Heart left ventricle (tissue), 16 donors: ENCODE data around the gene ACTR1A. TPM values are rescaled to one million over a fixed set of nuclear protein-coding genes. Genes with fewer than 3 reads are reported as not detected.

Source experiments
- ATAC-seq, 4 donors: fragments of 200-7000 bp; cut with Tn5 transposase; one replicate each; pipeline ENCODE4 v1.9.1; 2020 to 2022; ENCODE audit warnings: moderate library complexity in 4 of 4, mild to moderate bottlenecking in 3 of 4, moderate number of reproducible peaks in 1 of 4
- DNase-seq, 5 donors: peaks; one replicate each; pipeline ENCODE4 v3.0.0-alpha.2; 2020
- H3K27ac ChIP-seq, 12 donors: fragments of 200-600 bp; sonication (generic) in 4 of 12; one replicate each; pipeline versions ENCODE4 v1.5.0 to v1.8.0; 2016 to 2022; ENCODE audit warnings: mild to moderate bottlenecking in 2 of 12
- H3K27me3 ChIP-seq, 9 donors: fragments of 200-600 bp; sonication (generic) in 2 of 9; one replicate each; pipeline versions ENCODE4 v1.5.1 to v1.8.0; 2016 to 2022; ENCODE audit warnings: mild to moderate bottlenecking in 3 of 9
- H3K36me3 ChIP-seq, 9 donors: fragments of 200-600 bp; sonication (generic) in 2 of 9; one replicate each; pipeline versions ENCODE4 v1.5.0 to v1.8.0; 2018 to 2022; ENCODE audit warnings: mild to moderate bottlenecking in 2 of 9
- H3K4me1 ChIP-seq, 12 donors: fragments of 200-600 bp; sonication (generic) in 4 of 12; one replicate each; pipeline versions ENCODE4 v1.5.0 to v1.8.0; 2016 to 2022; ENCODE audit warnings: mild to moderate bottlenecking in 3 of 12
- H3K4me3 ChIP-seq, 12 donors: fragments of 200-600 bp; sonication (generic) in 4 of 12; one replicate each; pipeline versions ENCODE4 v1.5.0 to v1.8.0; 2017 to 2022; ENCODE audit warnings: mild to moderate bottlenecking in 9 of 12, moderate library complexity in 4 of 12
- H3K9me3 ChIP-seq, 12 donors: fragments of 200-600 bp; sonication (generic) in 4 of 12; one replicate each; pipeline versions ENCODE4 v1.5.0 to v1.8.0; 2016 to 2022; ENCODE audit warnings: mild to moderate bottlenecking in 1 of 12
- POLR2A ChIP-seq, 2 donors: fragments of 450-650 bp; IDR thresholded peaks; one replicate each; pipeline ENCODE4 v1.6.1; 2017; ENCODE audit warnings: antibody characterized with exemption in 2 of 2, mild to moderate bottlenecking in 2 of 2, moderate library complexity in 2 of 2
- WGBS, 4 donors: extraction: QIAGEN DNeasy Blood & Tissue Kit in 2 of 4; methylation state at CpG; one replicate each; pipeline versions ENCODE4 v1.1.5 to v1.1.7; 2013 to 2018; 5-methylcytosine and 5-hydroxymethylcytosine counted together
- intact Hi-C, 10 donors: fragments of 100-400 bp; cut with DNase I; formaldehyde crosslinking; loops; one replicate each; pipeline versions ENCODE4 v1.11.1 to v1.14.2; 2022
- polyA plus RNA-seq, 2 donors: library from polyadenylated mRNA; stranded (reverse); fragments of 200-250 nt; gene quantifications; one replicate each; pipeline ENCODE4 v1.2.3, GENCODE V29; 2013
- total RNA-seq, 9 donors: library from RNA; depleted of rRNA in 2 of 9; stranded (reverse); fragments of >200 nt in 2 of 9; fragmentation: NEBNext Ultra II Directional in 3 of 9; extraction: Animal tissue kit (Norgen Biotek cat#: 25700) in 3 of 9; gene quantifications; one replicate each; pipeline versions ENCODE4 v1.1.0 to v1.2.4, GENCODE V29; 2016 to 2023
- TF ChIP-seq, protein P1 (sequence below), 12 donors: fragments of 200-600 bp; sonication (generic) in 4 of 12; IDR thresholded peaks; one replicate each; pipeline versions ENCODE4 v1.5.0 to v1.8.0; 2018 to 2022; ENCODE audit warnings: antibody characterized with exemption in 12 of 12, mild to moderate bottlenecking in 5 of 12
- donor health status: ischemic (EF 13 %, LVEDD 7.1; RV severe dilation, severe dysfunction).
- donor health status: healthy with polysubstance abuse.
- donor health status: DM: no; HTN: yes; CAD: no.
- donor health status: DM: no; HTN: no; CAD: no.
- donor health status: ischemic (EF 25% LVEDD 6.9; RV normal size, moderate dysfunction).
- donor health status: ischemic (EF 25% LVEDD 5.7; RV mildly dilated, moderate dysfunction).
- donor health status: healthy.
- donor health status: DM: yes; HTN: yes; CAD: no.
- donor health status: ischemic (EF 35%, LVEDD 5.7; RV mildly dilated, moderate dysfunction).
- donor health status: nonischemic (EF 11% LVEDD 7.7; RV severe dilation, severe dysfunction).
- donor health status: DM: yes; HTN: yes; CAD: no.
- donor health status: PGD.
- donor health status: ischemic (EF 29% LVEDD 5.4; RV normal size, mild dysfunction).
- donor health status: nonischemic (EF 23%, LVEDD 6.1; RV moderate dilation, normal function).

Gene ACTR1A
- total and polyA plus RNA-seq, 11 donors: 100 to 175 (median 119) TPM

DNA sequence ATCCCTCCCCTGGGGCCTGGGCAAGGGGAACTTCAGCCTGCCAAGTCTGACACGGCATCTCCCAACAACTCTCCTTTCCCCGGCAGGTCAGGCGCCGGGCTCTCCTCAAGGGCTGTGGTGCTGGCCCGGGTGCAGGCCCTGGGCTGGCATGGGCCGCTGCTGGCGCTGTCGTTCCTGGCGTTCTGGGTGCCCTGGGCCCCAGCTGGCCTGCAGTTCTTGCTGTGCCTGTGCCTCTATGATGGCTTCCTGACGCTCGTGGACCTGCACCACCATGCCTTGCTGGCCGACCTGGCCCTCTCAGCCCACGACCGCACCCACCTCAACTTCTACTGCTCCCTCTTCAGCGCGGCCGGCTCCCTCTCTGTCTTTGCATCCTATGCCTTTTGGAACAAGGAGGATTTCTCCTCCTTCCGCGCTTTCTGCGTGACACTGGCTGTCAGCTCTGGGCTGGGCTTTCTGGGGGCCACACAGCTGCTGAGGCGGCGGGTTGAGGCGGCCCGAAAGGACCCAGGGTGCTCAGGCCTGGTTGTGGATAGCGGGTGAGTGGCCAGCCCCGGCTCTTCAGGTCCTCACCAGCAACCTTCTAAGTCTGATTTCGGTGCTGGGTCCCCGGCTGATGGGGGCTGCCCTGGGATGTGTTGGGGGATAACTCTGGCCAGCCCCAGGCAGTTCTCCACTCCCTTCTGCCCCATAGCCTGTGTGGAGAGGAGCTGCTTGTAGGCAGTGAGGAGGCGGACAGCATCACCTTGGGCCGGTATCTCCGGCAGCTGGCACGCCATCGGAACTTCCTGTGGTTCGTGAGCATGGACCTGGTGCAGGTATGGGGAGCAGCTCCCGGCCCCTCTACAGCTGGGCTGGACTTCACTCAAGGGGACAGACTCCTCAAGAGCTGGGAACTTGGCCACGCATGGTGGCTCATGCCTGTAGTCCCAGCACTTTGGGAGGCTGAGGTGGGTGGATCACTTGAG lies 31.6 kb downstream of the ACTR1A start:
- Histone ChIP-seq H3K27me3 (no peaks in the 10 kb centered on the region), H3K36me3 (peaks cover 0 to 6% (median 0%) of the 10 kb centered on the region in 9 donors), H3K27ac (no peak overlapping the region), H3K4me3 (no peak overlapping the region), H3K9me3 (no peaks in the 10 kb centered on the region), H3K4me1 (peaks cover 0 to 19% (median 0%) of the 10 kb centered on the region in 12 donors)
- 92 to 98% (median 94%) methylated on average over 19 to 36 of the region's 36 CpGs for WGBS, 4 donors
- ATAC-seq (no peak), DNase-seq (no peak)
- intact Hi-C loops: loop anchor here in 1 of 10 donors (10.0 kb wide), 1 partner anchor 86 kb away; no protein-coding TSS in a partner anchor
- TF ChIP-seq POLR2A (IDR thresholded peaks at IDR 0.05): no peak
- TF ChIP-seq, protein P1, sequence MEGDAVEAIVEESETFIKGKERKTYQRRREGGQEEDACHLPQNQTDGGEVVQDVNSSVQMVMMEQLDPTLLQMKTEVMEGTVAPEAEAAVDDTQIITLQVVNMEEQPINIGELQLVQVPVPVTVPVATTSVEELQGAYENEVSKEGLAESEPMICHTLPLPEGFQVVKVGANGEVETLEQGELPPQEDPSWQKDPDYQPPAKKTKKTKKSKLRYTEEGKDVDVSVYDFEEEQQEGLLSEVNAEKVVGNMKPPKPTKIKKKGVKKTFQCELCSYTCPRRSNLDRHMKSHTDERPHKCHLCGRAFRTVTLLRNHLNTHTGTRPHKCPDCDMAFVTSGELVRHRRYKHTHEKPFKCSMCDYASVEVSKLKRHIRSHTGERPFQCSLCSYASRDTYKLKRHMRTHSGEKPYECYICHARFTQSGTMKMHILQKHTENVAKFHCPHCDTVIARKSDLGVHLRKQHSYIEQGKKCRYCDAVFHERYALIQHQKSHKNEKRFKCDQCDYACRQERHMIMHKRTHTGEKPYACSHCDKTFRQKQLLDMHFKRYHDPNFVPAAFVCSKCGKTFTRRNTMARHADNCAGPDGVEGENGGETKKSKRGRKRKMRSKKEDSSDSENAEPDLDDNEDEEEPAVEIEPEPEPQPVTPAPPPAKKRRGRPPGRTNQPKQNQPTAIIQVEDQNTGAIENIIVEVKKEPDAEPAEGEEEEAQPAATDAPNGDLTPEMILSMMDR (IDR thresholded peaks at IDR 0.05): no peak

DNA sequence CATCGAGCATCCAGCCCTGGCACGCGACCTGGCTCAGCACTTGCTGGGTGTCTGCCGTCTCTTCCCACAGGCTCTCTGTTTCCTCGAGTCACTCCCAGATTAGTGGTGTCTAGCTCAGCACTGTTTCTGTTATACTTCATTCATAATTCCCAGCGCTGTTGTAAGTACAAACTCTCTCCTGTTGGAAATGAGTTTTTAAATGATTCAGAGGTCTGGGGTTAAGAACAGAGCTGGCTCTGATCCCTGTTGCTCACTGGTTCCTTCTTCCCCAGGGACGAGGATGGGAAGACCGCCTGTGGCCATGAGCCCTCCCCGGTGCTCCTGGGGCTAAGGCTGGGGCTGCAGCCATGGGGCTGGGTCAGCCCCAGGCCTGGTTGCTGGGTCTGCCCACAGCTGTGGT lies 33.8 kb downstream of the ACTR1A start:
- TF ChIP-seq, protein P1 (IDR thresholded peaks at IDR 0.05): no peak
- TF ChIP-seq POLR2A (IDR thresholded peaks at IDR 0.05): no peak
- peak in 3 of 4 donors; percentile 18 to 35 (median 33) for ATAC-seq
- Histone ChIP-seq H3K4me3 (no peak overlapping the region), H3K27ac (peak overlapping the region in 1 of 12 donors; percentile 75), H3K4me1 (peaks cover 0 to 19% (median 0%) of the 10 kb centered on the region in 12 donors), H3K36me3 (peaks cover 0 to 6% (median 0%) of the 10 kb centered on the region in 9 donors), H3K27me3 (no peaks in the 10 kb centered on the region), H3K9me3 (no peaks in the 10 kb centered on the region)
- peak in 1 of 5 donors; percentile 32 for DNase-seq
- WGBS, 4 donors: 64 to 81% (median 68%) methylated on average over 9 of the region's 9 CpGs
- intact Hi-C loops: no loop called here

DNA sequence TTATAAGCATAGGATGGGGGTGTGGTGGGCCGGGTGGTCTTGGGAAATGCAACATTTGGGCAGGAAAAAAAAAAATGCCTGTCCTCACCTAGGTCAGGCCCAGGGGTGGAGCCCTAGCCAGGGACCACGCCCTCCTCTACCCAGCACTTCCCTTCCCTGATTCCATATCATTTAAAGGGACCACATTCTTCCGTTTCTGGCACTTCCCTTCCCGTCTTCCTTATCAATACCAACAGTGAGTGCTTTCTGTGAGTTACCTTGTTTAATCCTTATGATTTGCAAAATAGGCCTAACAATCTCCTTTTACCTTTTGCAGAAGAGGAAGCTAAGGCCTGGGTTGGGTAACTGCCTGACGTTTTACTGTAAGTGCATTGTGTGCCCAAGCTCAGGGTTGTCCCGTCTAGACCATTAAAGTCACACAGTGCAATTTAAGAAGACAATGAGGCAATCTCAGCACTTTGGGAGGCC lies 34.5 kb downstream of the ACTR1A start:
- 57 to 74% (median 66%) methylated on average over 6 of the region's 6 CpGs for WGBS, 4 donors
- Histone ChIP-seq H3K9me3 (no peaks in the 10 kb centered on the region), H3K27ac (peak overlapping the region in 1 of 12 donors; percentile 75), H3K27me3 (no peaks in the 10 kb centered on the region), H3K4me3 (peak overlapping the region in 1 of 12 donors; percentile 1), H3K4me1 (peaks cover 0 to 19% (median 0%) of the 10 kb centered on the region in 12 donors), H3K36me3 (peaks cover 0 to 6% (median 0%) of the 10 kb centered on the region in 9 donors)
- no peak for TF ChIP-seq POLR2A (IDR thresholded peaks at IDR 0.05)
- TF ChIP-seq, protein P1 (IDR thresholded peaks at IDR 0.05): no peak
- DNase-seq (no peak), ATAC-seq (peak in 2 of 4 donors; percentile 23 to 40)
- intact Hi-C loops: no loop called here

DNA sequence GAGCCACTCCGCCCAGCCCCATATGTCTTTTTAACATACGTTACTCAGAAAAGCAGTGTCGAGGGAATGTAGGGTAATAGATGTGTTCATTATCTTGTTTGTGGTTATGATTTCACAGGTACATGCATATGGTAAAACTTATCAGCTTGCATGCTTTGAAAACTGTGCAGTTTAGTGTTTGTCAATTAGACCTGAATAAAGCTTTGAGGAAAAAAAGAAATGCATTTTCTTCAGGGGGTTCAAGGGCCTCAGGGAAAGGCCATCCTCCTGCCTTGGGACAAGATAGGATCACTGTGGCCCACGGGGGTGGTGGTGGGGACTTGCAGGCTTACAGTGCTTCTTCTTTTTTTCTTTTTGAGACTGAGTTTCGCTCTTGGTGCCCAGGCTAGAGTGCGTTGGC lies 35.2 kb downstream of the ACTR1A start:
- ATAC-seq (no peak), DNase-seq (no peak)
- Histone ChIP-seq H3K4me3 (no peak overlapping the region), H3K27ac (peak overlapping the region in 1 of 12 donors; percentile 75), H3K9me3 (no peaks in the 10 kb centered on the region), H3K27me3 (no peaks in the 10 kb centered on the region), H3K36me3 (peaks cover 0 to 6% (median 0%) of the 10 kb centered on the region in 9 donors), H3K4me1 (peaks cover 0 to 25% (median 2%) of the 10 kb centered on the region in 12 donors)
- intact Hi-C loops: no loop called here
- TF ChIP-seq POLR2A (IDR thresholded peaks at IDR 0.05): no peak
- TF ChIP-seq, protein P1 (IDR thresholded peaks at IDR 0.05): no peak
- 75 to 96% (median 87%) methylated on average over 6 of the region's 6 CpGs for WGBS, 4 donors
